HepG2 (cell line): ENCODE measurements around the gene FCHSD1. TPM values are rescaled to one million over a fixed set of nuclear protein-coding genes. Genes with fewer than 3 reads are reported as not detected.
A peak's percentile ranks its signal among the peaks of the same experiment; 100 is the strongest.

ENCODE experiments used
- AGO2 ChIP-seq: fragments of 200-400 bp; formaldehyde crosslinking; optimal IDR thresholded peaks from 2 replicates; pipeline ENCODE3; 2017; ENCODE audit warnings: mild to moderate bottlenecking, low read depth, low read length, moderate library complexity
- BRD4 ChIP-seq: sonication (generic); formaldehyde crosslinking; IDR thresholded peaks from 2 replicates; pipeline ENCODE4 v1.4.0; 2020; ENCODE audit warnings: missing genetic modification reagents
- CREB3 ChIP-seq: sonication (generic); formaldehyde crosslinking; IDR thresholded peaks from 2 replicates; pipeline ENCODE4 v1.5.0; 2020; ENCODE audit warnings: missing genetic modification reagents
- CTCF ChIP-seq: sonication (generic); formaldehyde crosslinking; IDR thresholded peaks from 2 replicates; pipeline ENCODE4 v1.5.0; 2020; ENCODE audit warnings: mild to moderate bottlenecking, missing genetic modification reagents, moderate library complexity
- DZIP1 ChIP-seq: sonication (generic); formaldehyde crosslinking; IDR thresholded peaks from 2 replicates; pipeline ENCODE4 v1.5.0; 2020; ENCODE audit warnings: mild to moderate bottlenecking, missing genetic modification reagents
- ETV5 ChIP-seq: IDR thresholded peaks from 2 replicates; pipeline ENCODE4 v1.6.1; 2018; ENCODE audit warnings: missing biosample characterization, missing genetic modification reagents, inconsistent platforms, borderline replicate concordance
- MATR3 ChIP-seq: sonication (generic); formaldehyde crosslinking; IDR thresholded peaks from 2 replicates; pipeline ENCODE4 v1.4.0; 2020; ENCODE audit warnings: missing genetic modification reagents
- MAZ ChIP-seq, 2 experiments: sonication (generic) in 1 of 2; formaldehyde crosslinking in 1 of 2; IDR thresholded peaks; 2 replicates each; pipeline versions ENCODE4 v1.5.0 to v1.6.1; 2012 to 2020; ENCODE audit warnings: low read depth in 2 of 2, mild to moderate bottlenecking in 2 of 2, borderline replicate concordance in 1 of 2, improper control_type of control experiment in 1 of 2, low read length in 1 of 2, missing genetic modification reagents in 1 of 2, moderate library complexity in 1 of 2
- MTA3 ChIP-seq: sonication (generic); formaldehyde crosslinking; IDR thresholded peaks from 2 replicates; pipeline ENCODE4 v1.4.0; 2020; ENCODE audit warnings: missing genetic modification reagents
- MYNN ChIP-seq: sonication (generic); formaldehyde crosslinking; IDR thresholded peaks from 2 replicates; pipeline ENCODE4 v1.4.0; 2020; ENCODE audit warnings: mild to moderate bottlenecking, low read depth, missing genetic modification reagents
- POLR2G ChIP-seq: fragments of 200-400 bp; formaldehyde crosslinking; IDR thresholded peaks from 2 replicates; pipeline ENCODE4 v1.6.1; 2018; ENCODE audit warnings: mild to moderate bottlenecking, low read depth, low read length, moderate library complexity
- RCOR2 ChIP-seq: IDR thresholded peaks from 2 replicates; pipeline ENCODE4 v1.6.1; 2016; ENCODE audit warnings: missing biosample characterization, missing genetic modification reagents
- SOX13 ChIP-seq, 3 experiments: fragments of 450-650 bp in 1 of 3; sonication (generic) in 1 of 3; formaldehyde crosslinking in 1 of 3; IDR thresholded peaks in 2 of 3; conservative IDR thresholded peaks in 1 of 3; 2 replicates each; pipeline versions ENCODE4 v1.5.0 to v1.6.1; 2016 to 2020; ENCODE audit warnings: antibody characterized with exemption in 1 of 3, mild to moderate bottlenecking in 1 of 3, missing compliant biosample characterization in 1 of 3, missing genetic modification reagents in 1 of 3, moderate library complexity in 1 of 3
- SPEN ChIP-seq: sonication (generic); formaldehyde crosslinking; IDR thresholded peaks from 2 replicates; pipeline ENCODE4 v1.5.1; 2020; ENCODE audit warnings: low read depth, mild to moderate bottlenecking, missing genetic modification reagents
- SRF ChIP-seq: IDR thresholded peaks from 2 replicates; pipeline ENCODE4 v1.6.1; 2011; ENCODE audit warnings: mild to moderate bottlenecking, low read depth, low read length, moderate library complexity
- ZNF337 ChIP-seq: sonication (generic); formaldehyde crosslinking; IDR thresholded peaks from 2 replicates; pipeline ENCODE4 v1.5.1; 2020; ENCODE audit warnings: missing genetic modification reagents, low read depth, mild to moderate bottlenecking, borderline replicate concordance
- ZNF496 ChIP-seq: sonication (generic); formaldehyde crosslinking; IDR thresholded peaks from 2 replicates; pipeline ENCODE4 v1.8.1; 2023; ENCODE audit warnings: mild to moderate bottlenecking, moderate library complexity, missing genetic modification reagents; ENCODE audit not compliant: insufficient replicate concordance
- ZXDC ChIP-seq: sonication (generic); formaldehyde crosslinking; IDR thresholded peaks from 2 replicates; pipeline ENCODE4 v1.5.0; 2020; ENCODE audit warnings: mild to moderate bottlenecking, missing genetic modification reagents
- polyA plus RNA-seq, 8 experiments: library from polyadenylated mRNA; depleted of rRNA in 3 of 8; stranded (reverse) in 7 of 8; unstranded in 1 of 8; fragments of >200 nt; fragmentation: Illumina TruSeq in 4 of 8; extraction: Trizol in 4 of 8; gene quantifications; 2 replicates each; pipeline versions ENCODE4 v1.2.1 to v1.2.3, GENCODE V29; 2011 to 2016; ENCODE audit warnings: low read depth in 4 of 8, missing spikeins in 1 of 8, mixed read lengths in 1 of 8; ENCODE audit not compliant: insufficient read depth in 1 of 8
- total RNA-seq, 5 experiments: library from RNA; depleted of rRNA; stranded (reverse); fragments of >200 nt; fragmentation: Illumina TruSeq; extraction: Trizol; gene quantifications; 2 replicates each; pipeline ENCODE4 v1.2.3, GENCODE V29; 2016; ENCODE audit warnings: low read depth in 1 of 5

The FCHSD1 gene
- total and polyA plus RNA-seq, 2 of the 13 experiments (the other 11 are each of a cell fraction or from before 2014, with no cell fraction given) = 5.5 to 15.4 TPM

- no peak for TF ChIP-seq CREB3 (CRISPR knock-in tag)
- TF ChIP-seq ZXDC = no peak
- no peak for TF ChIP-seq RCOR2 (CRISPR knock-in tag)
- no peak for TF ChIP-seq SOX13 (IDR thresholded peaks at IDR 0.05)
- TF ChIP-seq SOX13 (CRISPR knock-in tag; conservative IDR thresholded peaks at IDR 0.05 in 1 of 2, IDR thresholded peaks at IDR 0.05 in 1 of 2) = 0 out of 4 replicates have a peak, but pooled peaks of 1 of the 2 experiments have one; percentile 12
- peak; percentile 62 for TF ChIP-seq AGO2
- TF ChIP-seq ETV5 = no peak
- TF ChIP-seq MYNN (CRISPR knock-in tag) = no peak
- no peak for TF ChIP-seq POLR2G
- peak; percentile 75 for TF ChIP-seq CTCF (CRISPR knock-in tag)
- no peak for TF ChIP-seq ZNF337
- 0 out of 2 replicates have a peak, but pooled peaks have one; percentile 17 for TF ChIP-seq DZIP1 (CRISPR knock-in tag)
- TF ChIP-seq ZNF496 (CRISPR knock-in tag) = no peak
- no peak for TF ChIP-seq MTA3 (CRISPR knock-in tag)
- peak; percentile 14; the same call in 1 of the 2 replicates for TF ChIP-seq SPEN (CRISPR knock-in tag)
- TF ChIP-seq MAZ (IDR thresholded peaks at IDR 0.05; ENCODE audit: borderline replicate concordance, low read depth, low read length) = 0 out of 2 replicates have a peak, but pooled peaks have one; percentile 23
- TF ChIP-seq MAZ (CRISPR knock-in tag; IDR thresholded peaks at IDR 0.05; ENCODE audit: low read depth) = no peak
- TF ChIP-seq MATR3 (CRISPR knock-in tag) = no peak
- TF ChIP-seq SRF = no peak
- no peak for TF ChIP-seq BRD4 (CRISPR knock-in tag)
These were observed 13.3 kb downstream of the FCHSD1 start (continued) for GRCh38 chr5:141637767-141638419.
